ENCODE data around the gene PTPRE. TPM values are rescaled to one million over a fixed set of nuclear protein-coding genes. Genes with fewer than 3 reads are reported as not detected.

Gene PTPRE
- polyA plus RNA-seq, 1 donor (not counting 4 experiments of a cell fraction or from before 2014, with no cell fraction given), result 15.1 TPM

DNA sequence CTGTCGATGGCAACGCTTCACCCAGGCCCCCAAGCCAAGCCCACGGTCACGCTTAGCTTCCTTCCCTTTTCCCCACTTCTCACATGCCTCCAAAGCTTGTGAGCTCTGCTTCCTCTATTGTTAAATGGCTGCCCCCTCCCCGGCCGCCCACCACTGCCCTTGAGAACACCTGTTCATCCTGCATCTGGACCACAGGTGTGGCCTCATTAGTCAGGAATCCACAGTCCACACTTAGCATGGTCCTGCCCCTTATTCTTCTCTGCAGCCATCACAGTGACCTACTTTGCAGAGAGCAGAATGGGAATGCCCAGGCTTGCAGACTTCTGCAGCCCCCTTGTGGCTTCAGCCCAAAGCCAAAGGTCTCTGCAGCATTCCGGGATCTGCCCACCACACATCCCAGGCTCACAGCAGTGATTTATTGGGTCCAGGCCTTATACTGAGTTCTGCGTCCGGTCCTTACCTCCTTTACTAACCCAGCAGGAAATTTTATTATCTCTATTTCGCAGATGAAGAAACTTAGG, 66.9 kb downstream of the PTPRE start:
- Histone ChIP-seq H3K4me1 (ENCODE audit: control insufficient read depth, extremely low read depth, insufficient read depth, low read length) (no peaks in the 10 kb centered on the region), H3K36me3 (ENCODE audit: control insufficient read depth in 2 of 2, extremely low read depth in 1 of 2, insufficient read depth in 2 of 2, low read length in 2 of 2) (no peaks in the 10 kb centered on the region), H3K9me1 (ENCODE audit: control insufficient read depth, extremely low read depth, insufficient read depth, low read length) (no peaks in the 10 kb centered on the region), H3K9ac (ENCODE audit: control insufficient read depth, extremely low read depth, insufficient read depth, low read length) (no peak overlapping the region), H3K27ac (ENCODE audit: control insufficient read depth, insufficient read depth, low read length) (no peak overlapping the region), H3K9me3 (ENCODE audit: control insufficient read depth, low read depth, low read length) (no peaks in the 10 kb centered on the region), H4K20me1 (ENCODE audit: control insufficient read depth, extremely low read depth, insufficient read depth, low read length) (no peaks in the 10 kb centered on the region), H3K79me2 (ENCODE audit: control insufficient read depth, insufficient read depth, low read length) (no peaks in the 10 kb centered on the region), H3K4me2 (ENCODE audit: control insufficient read depth, extremely low read depth, insufficient read depth, low read depth, low read length) (no peak overlapping the region), H3K27me3 (ENCODE audit: control insufficient read depth, extremely low read depth, insufficient read depth, low read length) (peaks cover 5% of the 10 kb centered on the region), H2AFZ (ENCODE audit: control insufficient read depth, low read length) (no peak overlapping the region), H3K4me3 (ENCODE audit: control insufficient read depth in 2 of 3, extremely low read depth in 1 of 3, insufficient read depth in 2 of 3, low read depth in 1 of 3, low read length in 3 of 3) (no peak overlapping the region)
- FAIRE-seq (no peak), DNase-seq (ENCODE audit: low read depth, low spot score) (no peak)
- no peak for TF ChIP-seq EZH2 (IDR thresholded peaks at IDR 0.05; ENCODE audit: low read length)
- TF ChIP-seq, protein P1, sequence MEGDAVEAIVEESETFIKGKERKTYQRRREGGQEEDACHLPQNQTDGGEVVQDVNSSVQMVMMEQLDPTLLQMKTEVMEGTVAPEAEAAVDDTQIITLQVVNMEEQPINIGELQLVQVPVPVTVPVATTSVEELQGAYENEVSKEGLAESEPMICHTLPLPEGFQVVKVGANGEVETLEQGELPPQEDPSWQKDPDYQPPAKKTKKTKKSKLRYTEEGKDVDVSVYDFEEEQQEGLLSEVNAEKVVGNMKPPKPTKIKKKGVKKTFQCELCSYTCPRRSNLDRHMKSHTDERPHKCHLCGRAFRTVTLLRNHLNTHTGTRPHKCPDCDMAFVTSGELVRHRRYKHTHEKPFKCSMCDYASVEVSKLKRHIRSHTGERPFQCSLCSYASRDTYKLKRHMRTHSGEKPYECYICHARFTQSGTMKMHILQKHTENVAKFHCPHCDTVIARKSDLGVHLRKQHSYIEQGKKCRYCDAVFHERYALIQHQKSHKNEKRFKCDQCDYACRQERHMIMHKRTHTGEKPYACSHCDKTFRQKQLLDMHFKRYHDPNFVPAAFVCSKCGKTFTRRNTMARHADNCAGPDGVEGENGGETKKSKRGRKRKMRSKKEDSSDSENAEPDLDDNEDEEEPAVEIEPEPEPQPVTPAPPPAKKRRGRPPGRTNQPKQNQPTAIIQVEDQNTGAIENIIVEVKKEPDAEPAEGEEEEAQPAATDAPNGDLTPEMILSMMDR (optimal IDR thresholded peaks at IDR 0.05 in 1 of 3, IDR thresholded peaks at IDR 0.05 in 1 of 3, conservative IDR thresholded peaks at IDR 0.05 in 1 of 3; ENCODE audit: extremely low read depth in 1 of 3, insufficient read depth in 2 of 3, low read length in 3 of 3), result no peak
- dilution Hi-C loops (cut with MboI; ENCODE audit: extremely low pct_ligation_motif_present, low sequenced_read_pairs), result no loop called here

DNA sequence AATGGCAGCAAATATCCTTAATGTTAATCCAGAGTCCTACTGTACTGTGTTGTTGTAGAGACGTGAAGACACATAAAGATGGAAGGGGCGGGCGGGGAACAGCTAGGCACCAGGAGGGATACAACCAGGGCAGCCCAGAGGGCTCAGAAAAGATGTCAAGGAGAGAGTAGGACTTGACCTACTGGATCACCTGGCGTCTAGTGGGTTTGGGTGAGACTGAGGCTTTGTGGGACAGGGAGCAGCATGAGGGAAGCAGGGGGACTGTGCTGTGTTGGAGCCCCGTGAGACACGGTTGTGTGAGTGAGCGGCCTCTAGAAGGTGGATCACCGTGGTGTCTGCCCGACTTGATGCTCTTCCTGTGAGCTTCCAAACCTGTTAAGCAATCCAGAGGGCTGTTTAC, 68.0 kb downstream of the PTPRE start:
- H4K20me1 ChIP-seq (ENCODE audit: control insufficient read depth, extremely low read depth, insufficient read depth, low read length), result no peaks in the 10 kb centered on the region
- no peak overlapping the region for H3K4me3 ChIP-seq (ENCODE audit: control insufficient read depth in 2 of 3, extremely low read depth in 1 of 3, insufficient read depth in 2 of 3, low read depth in 1 of 3, low read length in 3 of 3)
- dilution Hi-C loops (cut with MboI; ENCODE audit: extremely low pct_ligation_motif_present, low sequenced_read_pairs), result no loop called here
- H3K9me1 ChIP-seq (ENCODE audit: control insufficient read depth, extremely low read depth, insufficient read depth, low read length), result no peaks in the 10 kb centered on the region
- H3K9me3 ChIP-seq (ENCODE audit: control insufficient read depth, low read depth, low read length), result no peaks in the 10 kb centered on the region
- no peak for DNase-seq (ENCODE audit: low read depth, low spot score)
- no peaks in the 10 kb centered on the region for H3K79me2 ChIP-seq (ENCODE audit: control insufficient read depth, insufficient read depth, low read length)
- FAIRE-seq, result no peak
- peaks cover 5% of the 10 kb centered on the region for H3K27me3 ChIP-seq (ENCODE audit: control insufficient read depth, extremely low read depth, insufficient read depth, low read length)
- H3K4me2 ChIP-seq (ENCODE audit: control insufficient read depth, extremely low read depth, insufficient read depth, low read depth, low read length), result no peak overlapping the region
- no peak for TF ChIP-seq EZH2 (IDR thresholded peaks at IDR 0.05; ENCODE audit: low read length)
- TF ChIP-seq, protein P1 (optimal IDR thresholded peaks at IDR 0.05 in 1 of 3, IDR thresholded peaks at IDR 0.05 in 1 of 3, conservative IDR thresholded peaks at IDR 0.05 in 1 of 3; ENCODE audit: extremely low read depth in 1 of 3, insufficient read depth in 2 of 3, low read length in 3 of 3), result no peak
- no peaks in the 10 kb centered on the region for H3K4me1 ChIP-seq (ENCODE audit: control insufficient read depth, extremely low read depth, insufficient read depth, low read length)
- H3K36me3 ChIP-seq (ENCODE audit: control insufficient read depth in 2 of 2, extremely low read depth in 1 of 2, insufficient read depth in 2 of 2, low read length in 2 of 2), result no peaks in the 10 kb centered on the region
- H3K27ac ChIP-seq (ENCODE audit: control insufficient read depth, insufficient read depth, low read length), result no peak overlapping the region
- H3K9ac ChIP-seq (ENCODE audit: control insufficient read depth, extremely low read depth, insufficient read depth, low read length), result no peak overlapping the region
- H2AFZ ChIP-seq (ENCODE audit: control insufficient read depth, low read length), result no peak overlapping the region

Measured in keratinocyte (primary cell).